Kidney (tissue), 14 donors: ENCODE measurements around the gene CRX. TPM values are rescaled to one million over a fixed set of nuclear protein-coding genes. Genes with fewer than 3 reads are reported as not detected.

ENCODE experiments used
- DNase-seq, 5 donors: peaks; one replicate each; pipeline ENCODE4 v3.0.0-alpha.2; 2013 to 2020
- FAIRE-seq: peaks from 2 replicates; lab custom pipeline; 2012; peaks lifted over from hg19 to GRCh38; lab: Jason Lieb, UNC
- H3K27ac ChIP-seq, 2 donors: one replicate each; pipeline ENCODE4 v1.7.0; 2013; ENCODE audit warnings: low read depth in 2 of 2, low read length in 2 of 2, inconsistent platforms in 1 of 2
- H3K27me3 ChIP-seq: one replicate; pipeline ENCODE4 v1.7.1; 2013; ENCODE audit warnings: low read length, inconsistent platforms; ENCODE audit not compliant: control insufficient read depth, insufficient read depth
- H3K36me3 ChIP-seq, 3 donors: one replicate each; pipeline versions ENCODE4 v1.7.0 to v1.7.1; 2013; ENCODE audit warnings: low read length in 3 of 3, control low read depth in 1 of 3, inconsistent platforms in 1 of 3; ENCODE audit not compliant: insufficient read depth in 3 of 3, control insufficient read depth in 2 of 3
- H3K4me1 ChIP-seq, 3 donors: one replicate each; pipeline versions ENCODE4 v1.7.0 to v1.7.1; 2013; ENCODE audit warnings: low read length in 3 of 3, inconsistent platforms in 1 of 3, low read depth in 1 of 3; ENCODE audit not compliant: control insufficient read depth in 2 of 3, insufficient read depth in 2 of 3
- H3K4me3 ChIP-seq, 3 donors: one replicate each; pipeline versions ENCODE4 v1.7.0 to v1.8.1; 2013; ENCODE audit warnings: low read length in 3 of 3, control low read depth in 1 of 3, inconsistent platforms in 1 of 3
- H3K9ac ChIP-seq, 3 donors: one replicate each; pipeline versions ENCODE4 v1.7.0 to v1.7.1; 2013; ENCODE audit warnings: low read length in 3 of 3, control low read depth in 1 of 3, inconsistent platforms in 1 of 3
- H3K9me3 ChIP-seq, 3 donors: one replicate each; pipeline versions ENCODE4 v1.7.0 to v1.7.1; 2013; ENCODE audit warnings: low read length in 3 of 3, control low read depth in 1 of 3, inconsistent platforms in 1 of 3; ENCODE audit not compliant: control insufficient read depth in 2 of 3, insufficient read depth in 1 of 3
- CTCF ChIP-seq: IDR thresholded peaks from 3 replicates; pipeline ENCODE4 v1.5.1; 2012; ENCODE audit warnings: mild to moderate bottlenecking, moderate library complexity, borderline replicate concordance; ENCODE audit not compliant: insufficient read depth; ENCODE audit errors: extremely low read depth
- intact Hi-C: fragments of 100-400 bp; cut with DNase I; formaldehyde crosslinking; loops from one replicate; pipeline ENCODE4 v1.11.1; 2022
- polyA plus RNA-seq: library from polyadenylated mRNA; stranded (reverse); fragments of 350-450 nt; fragmentation: Illumina TruSeq; extraction: RNeasy Lipid Tissue Mini Kit (QIAGEN cat#74804); gene quantifications from one replicate; pipeline ENCODE4 v1.2.3, GENCODE V29; 2014; ENCODE audit warnings: low read depth, low replicate concordance; ENCODE audit not compliant: insufficient read depth
- total RNA-seq: library from RNA; stranded (reverse); fragmentation: NEBNext Ultra II Directional; extraction: Animal tissue kit (Norgen Biotek cat#: 25700); gene quantifications from one replicate; pipeline ENCODE4 v1.2.1, GENCODE V29; 2021
- donor health status: control.
- donor health status: control.
- donor health status: control.
- donor health status: control.
- donor health status: control.
- donor health status: DM: yes; HTN: yes; CAD: no.
- donor health status: Normal renal cell carcinoma (clear cell type).

The CRX gene
- total and polyA plus RNA-seq, 2 donors from 2014 or later, result not detected

- Histone ChIP-seq H3K27me3 (no peaks in the 10 kb centered on the region), H3K27ac (no peak overlapping the region), H3K9me3 (no peaks in the 10 kb centered on the region), H3K36me3 (no peaks in the 10 kb centered on the region), H3K4me3 (no peak overlapping the region), H3K9ac (no peak overlapping the region), H3K4me1 (no peaks in the 10 kb centered on the region)
- FAIRE-seq (no peak), DNase-seq (no peak)
- TF ChIP-seq CTCF, result no peak
- intact Hi-C loops, result no loop called here
These were observed 25.0 kb upstream of the CRX start for GRCh38 chr19:47796785-47797184.

GRCh38 chr19:47797996-47798903 lies 23.5 kb upstream of the CRX start:
- no peaks in the 10 kb centered on the region for H3K36me3 ChIP-seq
- DNase-seq (no peak), FAIRE-seq (no peak)
- no peaks in the 10 kb centered on the region for H3K9me3 ChIP-seq
- no peak overlapping the region for H3K27ac ChIP-seq
- no peaks in the 10 kb centered on the region for H3K4me1 ChIP-seq
- no peak for TF ChIP-seq CTCF
- H3K4me3 ChIP-seq, result no peak overlapping the region
- intact Hi-C loops, result no loop called here
- no peaks in the 10 kb centered on the region for H3K27me3 ChIP-seq
- H3K9ac ChIP-seq, result no peak overlapping the region

- H3K9ac ChIP-seq, result no peak overlapping the region
- no peak for TF ChIP-seq CTCF
- no peak overlapping the region for H3K4me3 ChIP-seq
- H3K9me3 ChIP-seq, result no peaks in the 10 kb centered on the region
- H3K4me1 ChIP-seq, result no peaks in the 10 kb centered on the region
- DNase-seq (no peak), FAIRE-seq (no peak)
- no peaks in the 10 kb centered on the region for H3K36me3 ChIP-seq
- H3K27me3 ChIP-seq, result no peaks in the 10 kb centered on the region
- no peak overlapping the region for H3K27ac ChIP-seq
- intact Hi-C loops, result no loop called here
These were observed 22.9 kb upstream of the CRX start for GRCh38 chr19:47798904-47799266.
